ENCODE results near the gene PRKCZ. TPM values are rescaled to one million over a fixed set of nuclear protein-coding genes. Genes with fewer than 3 reads are reported as not detected.
A peak's percentile ranks its signal among the peaks of the same experiment; 100 is the strongest.

PRKCZ gene
- total and polyA plus RNA-seq, 2 experiments from 2014 or later: 26.2 to 36.9 TPM

DNA sequence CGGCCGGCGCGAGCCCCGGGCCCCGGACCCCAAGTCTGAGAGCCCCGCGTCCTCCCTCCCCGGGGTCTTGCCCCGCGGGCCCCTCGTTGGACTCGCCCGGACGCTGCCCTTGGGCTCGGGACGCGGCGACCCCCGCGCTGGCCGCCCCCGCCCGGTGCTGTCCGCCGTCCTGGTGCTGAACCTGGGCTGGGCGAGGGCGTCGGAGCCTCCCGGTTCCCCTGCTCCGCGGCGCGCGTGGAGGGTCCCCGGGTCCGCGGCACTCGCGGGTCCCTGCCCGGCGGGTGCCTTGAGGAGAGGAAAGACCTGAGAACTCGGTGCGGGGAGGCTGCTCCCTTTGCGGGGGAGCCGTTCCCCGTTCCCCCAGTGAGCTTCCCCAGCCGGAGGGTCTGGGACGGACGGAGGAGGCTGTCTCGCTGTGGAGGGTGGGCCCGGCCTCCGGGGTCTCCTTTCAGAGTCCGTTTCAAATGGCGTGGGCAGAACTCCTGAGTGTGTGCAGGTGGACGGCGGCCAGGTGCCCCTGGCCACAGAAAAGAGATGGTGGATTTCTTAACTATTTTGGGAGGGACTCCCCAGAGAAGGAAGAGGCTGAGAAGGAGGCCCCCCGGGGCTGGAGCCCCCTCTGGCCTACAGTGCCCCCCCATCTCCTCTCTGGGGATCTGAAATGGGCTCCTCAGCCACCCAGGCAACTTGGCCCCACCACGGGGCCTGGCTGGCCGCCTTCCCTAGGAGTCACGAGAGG is 30.5 kb upstream of the PRKCZ start:
- Histone ChIP-seq H3K79me2 (replicated peaks; ENCODE audit: insufficient read depth) (no peaks in the 10 kb centered on the region), H3K4me3 (peak overlapping the region; percentile 51), H4K20me1 (replicated peaks; ENCODE audit: insufficient read depth) (no peaks in the 10 kb centered on the region), H3K27ac (ENCODE audit: low read depth) (no peak overlapping the region), H3K36me3 (ENCODE audit: insufficient read depth) (no peaks in the 10 kb centered on the region), H3K27me3 (ENCODE audit: insufficient read depth) (peaks cover 14% of the 10 kb centered on the region), H3K4me2 (peak overlapping the region; percentile 75), H3K9me2 (ENCODE audit: insufficient read depth) (no peaks in the 10 kb centered on the region), H3K4me1 (ENCODE audit: insufficient read depth) (peaks cover 8% of the 10 kb centered on the region; the same call in 1 of the 2 replicates), H3F3A (replicated peaks; ENCODE audit: low read depth) (peaks cover 7% of the 10 kb centered on the region; the same call in 1 of the 2 replicates), H2AFZ (no peak overlapping the region)
- TF ChIP-seq STAT1 (IDR thresholded peaks at IDR 0.05; ENCODE audit: unreplicated experiment): no peak
- TF ChIP-seq ZNF114 (CRISPR knock-in tag; IDR thresholded peaks at IDR 0.05): no peak
- TF ChIP-seq, protein P1, sequence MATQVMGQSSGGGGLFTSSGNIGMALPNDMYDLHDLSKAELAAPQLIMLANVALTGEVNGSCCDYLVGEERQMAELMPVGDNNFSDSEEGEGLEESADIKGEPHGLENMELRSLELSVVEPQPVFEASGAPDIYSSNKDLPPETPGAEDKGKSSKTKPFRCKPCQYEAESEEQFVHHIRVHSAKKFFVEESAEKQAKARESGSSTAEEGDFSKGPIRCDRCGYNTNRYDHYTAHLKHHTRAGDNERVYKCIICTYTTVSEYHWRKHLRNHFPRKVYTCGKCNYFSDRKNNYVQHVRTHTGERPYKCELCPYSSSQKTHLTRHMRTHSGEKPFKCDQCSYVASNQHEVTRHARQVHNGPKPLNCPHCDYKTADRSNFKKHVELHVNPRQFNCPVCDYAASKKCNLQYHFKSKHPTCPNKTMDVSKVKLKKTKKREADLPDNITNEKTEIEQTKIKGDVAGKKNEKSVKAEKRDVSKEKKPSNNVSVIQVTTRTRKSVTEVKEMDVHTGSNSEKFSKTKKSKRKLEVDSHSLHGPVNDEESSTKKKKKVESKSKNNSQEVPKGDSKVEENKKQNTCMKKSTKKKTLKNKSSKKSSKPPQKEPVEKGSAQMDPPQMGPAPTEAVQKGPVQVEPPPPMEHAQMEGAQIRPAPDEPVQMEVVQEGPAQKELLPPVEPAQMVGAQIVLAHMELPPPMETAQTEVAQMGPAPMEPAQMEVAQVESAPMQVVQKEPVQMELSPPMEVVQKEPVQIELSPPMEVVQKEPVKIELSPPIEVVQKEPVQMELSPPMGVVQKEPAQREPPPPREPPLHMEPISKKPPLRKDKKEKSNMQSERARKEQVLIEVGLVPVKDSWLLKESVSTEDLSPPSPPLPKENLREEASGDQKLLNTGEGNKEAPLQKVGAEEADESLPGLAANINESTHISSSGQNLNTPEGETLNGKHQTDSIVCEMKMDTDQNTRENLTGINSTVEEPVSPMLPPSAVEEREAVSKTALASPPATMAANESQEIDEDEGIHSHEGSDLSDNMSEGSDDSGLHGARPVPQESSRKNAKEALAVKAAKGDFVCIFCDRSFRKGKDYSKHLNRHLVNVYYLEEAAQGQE (IDR thresholded peaks at IDR 0.05; ENCODE audit: unreplicated experiment): peak; percentile 88
- TF ChIP-seq NANOG (IDR thresholded peaks at IDR 0.05; ENCODE audit: borderline replicate concordance): no peak
- no peak for TF ChIP-seq JUNB (IDR thresholded peaks at IDR 0.05; ENCODE audit: unreplicated experiment)
- no peaks in the 10 kb centered on the region for H3K9me3 Mint-ChIP-seq
- peak; percentile 47 for ATAC-seq
- H3K27ac Mint-ChIP-seq: no peak overlapping the region
- peaks cover 40% of the 10 kb centered on the region for H3K27me3 Mint-ChIP-seq (ENCODE audit: insufficient read depth, low read depth, poor library complexity)
- peak overlapping the region; percentile 43; the same call in 2 of the 3 replicates for H3K4me3 Mint-ChIP-seq
- peaks cover 9% of the 10 kb centered on the region for H3K4me1 Mint-ChIP-seq
- peak; percentile 69 for DNase-seq (ENCODE audit: low spot score)
- H3K36me3 Mint-ChIP-seq (ENCODE audit: low read depth): no peaks in the 10 kb centered on the region

DNA sequence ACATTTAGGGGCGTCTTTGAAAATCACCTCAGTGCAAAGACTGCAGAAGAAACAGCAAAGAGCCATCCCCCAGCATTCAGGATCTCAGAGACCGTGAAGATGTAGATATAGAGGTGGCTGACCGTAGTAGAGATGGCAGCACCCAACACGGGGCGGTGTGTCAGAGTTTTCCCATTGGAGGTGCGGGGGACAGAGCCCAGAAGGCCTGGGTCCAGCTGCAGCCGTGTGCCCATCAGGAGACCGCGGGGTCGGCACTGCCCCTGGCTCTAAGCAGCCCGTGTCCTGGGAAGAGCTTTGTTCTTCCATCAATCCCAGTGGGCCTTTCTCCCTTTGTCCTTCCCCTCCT is 29.9 kb upstream of the PRKCZ start:
- H3K4me3 Mint-ChIP-seq: peak overlapping the region; percentile 43; the same call in 2 of the 3 replicates
- peaks cover 7% of the 10 kb centered on the region; the same call in 1 of the 2 replicates for H3F3A ChIP-seq (replicated peaks; ENCODE audit: low read depth)
- no peak overlapping the region for H2AFZ ChIP-seq
- H3K4me1 Mint-ChIP-seq: peaks cover 9% of the 10 kb centered on the region
- TF ChIP-seq, protein P1 (IDR thresholded peaks at IDR 0.05; ENCODE audit: unreplicated experiment): no peak
- TF ChIP-seq ZNF331 (CRISPR knock-in tag; IDR thresholded peaks at IDR 0.05; ENCODE audit: low read depth) (no peak), CREB1 (CRISPR knock-in tag; IDR thresholded peaks at IDR 0.05; ENCODE audit: low read depth) (no peak), NANOG (IDR thresholded peaks at IDR 0.05; ENCODE audit: borderline replicate concordance) (no peak), JUNB (IDR thresholded peaks at IDR 0.05; ENCODE audit: unreplicated experiment) (no peak), ZNF114 (CRISPR knock-in tag; IDR thresholded peaks at IDR 0.05) (no peak), EZH2 (IDR thresholded peaks at IDR 0.05; ENCODE audit: low read depth, unreplicated experiment) (no peak), POLR2AphosphoS5 (IDR thresholded peaks at IDR 0.05; ENCODE audit: low read depth) (no peak)
- TF ChIP-seq, protein P2, sequence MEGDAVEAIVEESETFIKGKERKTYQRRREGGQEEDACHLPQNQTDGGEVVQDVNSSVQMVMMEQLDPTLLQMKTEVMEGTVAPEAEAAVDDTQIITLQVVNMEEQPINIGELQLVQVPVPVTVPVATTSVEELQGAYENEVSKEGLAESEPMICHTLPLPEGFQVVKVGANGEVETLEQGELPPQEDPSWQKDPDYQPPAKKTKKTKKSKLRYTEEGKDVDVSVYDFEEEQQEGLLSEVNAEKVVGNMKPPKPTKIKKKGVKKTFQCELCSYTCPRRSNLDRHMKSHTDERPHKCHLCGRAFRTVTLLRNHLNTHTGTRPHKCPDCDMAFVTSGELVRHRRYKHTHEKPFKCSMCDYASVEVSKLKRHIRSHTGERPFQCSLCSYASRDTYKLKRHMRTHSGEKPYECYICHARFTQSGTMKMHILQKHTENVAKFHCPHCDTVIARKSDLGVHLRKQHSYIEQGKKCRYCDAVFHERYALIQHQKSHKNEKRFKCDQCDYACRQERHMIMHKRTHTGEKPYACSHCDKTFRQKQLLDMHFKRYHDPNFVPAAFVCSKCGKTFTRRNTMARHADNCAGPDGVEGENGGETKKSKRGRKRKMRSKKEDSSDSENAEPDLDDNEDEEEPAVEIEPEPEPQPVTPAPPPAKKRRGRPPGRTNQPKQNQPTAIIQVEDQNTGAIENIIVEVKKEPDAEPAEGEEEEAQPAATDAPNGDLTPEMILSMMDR (conservative IDR thresholded peaks at IDR 0.05; ENCODE audit: low read depth in 2 of 2): no peak
- TF ChIP-seq, protein P3, sequence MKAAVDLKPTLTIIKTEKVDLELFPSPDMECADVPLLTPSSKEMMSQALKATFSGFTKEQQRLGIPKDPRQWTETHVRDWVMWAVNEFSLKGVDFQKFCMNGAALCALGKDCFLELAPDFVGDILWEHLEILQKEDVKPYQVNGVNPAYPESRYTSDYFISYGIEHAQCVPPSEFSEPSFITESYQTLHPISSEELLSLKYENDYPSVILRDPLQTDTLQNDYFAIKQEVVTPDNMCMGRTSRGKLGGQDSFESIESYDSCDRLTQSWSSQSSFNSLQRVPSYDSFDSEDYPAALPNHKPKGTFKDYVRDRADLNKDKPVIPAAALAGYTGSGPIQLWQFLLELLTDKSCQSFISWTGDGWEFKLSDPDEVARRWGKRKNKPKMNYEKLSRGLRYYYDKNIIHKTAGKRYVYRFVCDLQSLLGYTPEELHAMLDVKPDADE (IDR thresholded peaks at IDR 0.05): no peak
- peaks cover 8% of the 10 kb centered on the region; the same call in 1 of the 2 replicates for H3K4me1 ChIP-seq (ENCODE audit: insufficient read depth)
- H3K9me3 Mint-ChIP-seq: no peaks in the 10 kb centered on the region
- no peak overlapping the region for H3K27ac ChIP-seq (ENCODE audit: low read depth)
- no peak overlapping the region for H3K4me3 ChIP-seq
- ATAC-seq (no peak), DNase-seq (ENCODE audit: low spot score) (no peak)
- H3K79me2 ChIP-seq (replicated peaks; ENCODE audit: insufficient read depth): no peaks in the 10 kb centered on the region
- peaks cover 36% of the 10 kb centered on the region for H3K27me3 Mint-ChIP-seq (ENCODE audit: insufficient read depth, low read depth, poor library complexity)
- H4K20me1 ChIP-seq (replicated peaks; ENCODE audit: insufficient read depth): no peaks in the 10 kb centered on the region
- no peaks in the 10 kb centered on the region for H3K36me3 ChIP-seq (ENCODE audit: insufficient read depth)
- no peak overlapping the region for H3K4me2 ChIP-seq
- H3K9me2 ChIP-seq (ENCODE audit: insufficient read depth): no peaks in the 10 kb centered on the region
- H3K27ac Mint-ChIP-seq: no peak overlapping the region
- H3K36me3 Mint-ChIP-seq (ENCODE audit: low read depth): no peaks in the 10 kb centered on the region
- peaks cover 14% of the 10 kb centered on the region for H3K27me3 ChIP-seq (ENCODE audit: insufficient read depth)
